ENCODE measurements around the gene SLC17A2. TPM values are rescaled to one million over a fixed set of nuclear protein-coding genes. Genes with fewer than 3 reads are reported as not detected.

The SLC17A2 gene
- total RNA-seq, 2 experiments from 2014 or later = 0.07 TPM; not detected in 1

- Mint-ChIP-seq H3K4me3 (peak within 1 kb of the TSS; percentile 96), H3K27ac (peak within 1 kb of the TSS; percentile 100), H3K4me1 (peaks cover 74% of the 10 kb centered on the region), H3K9me3 (ENCODE audit: low read depth) (peaks cover 28% of the 10 kb centered on the region), H3K36me3 (ENCODE audit: low read depth) (peaks cover 68% of the 10 kb centered on the region), H3K27me3 (no peaks in the 10 kb centered on the region)
- POLR2A ChIA-PET = interaction anchor here (0.5 to 2.6 kb wide), 5 partner anchors 30 to 235 kb away, joined by 3 to 17 read pairs (median 5); a partner anchor contains a TSS
- peak; percentile 82 for DNase-seq
- CTCF ChIA-PET = interaction anchor here (0.7 to 2.0 kb wide), 4 partner anchors 10 to 57 kb away, joined by 3 to 12 read pairs (median 3); no protein-coding TSS in a partner anchor
- intact Hi-C loops (cut with DNase I, micrococcal nuclease) = loop anchor here (1.0 to 5.0 kb wide), 9 partner anchors 14 to 825 kb away; a partner anchor contains a TSS
- peak; percentile 80 for ATAC-seq
Measured at GRCh38 chr6:25962149-25963127, 31.9 kb upstream of the SLC17A2 start, which contains the start of gene TRIM38. TRIM38 (plus strand) TSS chr6:25962802; CDS start chr6:25966523, 3,721 bp downstream.

- H3K4me1 Mint-ChIP-seq = peaks cover 68% of the 10 kb centered on the region
- no peak for ATAC-seq
- H3K36me3 Mint-ChIP-seq (ENCODE audit: low read depth) = peaks cover 61% of the 10 kb centered on the region
- intact Hi-C loops (cut with DNase I, micrococcal nuclease) = loop anchor here (1.0 to 5.0 kb wide), 9 partner anchors 15 to 824 kb away; a partner anchor contains a TSS
- peak overlapping the region; percentile 100 for H3K27ac Mint-ChIP-seq
- ChIA-PET POLR2A (interaction anchor here (1.2 to 2.6 kb wide), 2 partner anchors 59 to 65 kb away, joined by 8 to 17 read pairs; a partner anchor contains a TSS), CTCF (interaction anchor here (0.7 to 2.0 kb wide), 4 partner anchors 11 to 56 kb away, joined by 3 to 12 read pairs (median 4); no protein-coding TSS in a partner anchor)
- H3K9me3 Mint-ChIP-seq (ENCODE audit: low read depth) = peaks cover 28% of the 10 kb centered on the region
- DNase-seq = no peak
- H3K4me3 Mint-ChIP-seq = peak overlapping the region; percentile 96
- no peaks in the 10 kb centered on the region for H3K27me3 Mint-ChIP-seq
Measured at GRCh38 chr6:25961619-25962148, 31.2 kb upstream of the SLC17A2 start.

- peaks cover 58% of the 10 kb centered on the region for H3K4me1 Mint-ChIP-seq
- peaks cover 52% of the 10 kb centered on the region for H3K36me3 Mint-ChIP-seq (ENCODE audit: low read depth)
- intact Hi-C loops (cut with DNase I, micrococcal nuclease) = loop anchor here (1.0 to 5.0 kb wide), 3 partner anchors 48 to 823 kb away; no protein-coding TSS in a partner anchor
- no peak overlapping the region for H3K4me3 Mint-ChIP-seq
- ChIA-PET POLR2A (interaction anchor here (1.2 kb wide), 1 partner anchor 56 kb away, joined by 3 read pairs; no protein-coding TSS in a partner anchor), CTCF (interaction anchor here (0.7 to 2.0 kb wide), 5 partner anchors 16 to 302 kb away, joined by 3 to 12 read pairs (median 5); no protein-coding TSS in a partner anchor)
- peak; percentile 81 for DNase-seq
- peak overlapping the region; percentile 100 for H3K27ac Mint-ChIP-seq
- no peaks in the 10 kb centered on the region for H3K27me3 Mint-ChIP-seq
- ATAC-seq = peak; percentile 51
- H3K9me3 Mint-ChIP-seq (ENCODE audit: low read depth) = peaks cover 28% of the 10 kb centered on the region
Measured at GRCh38 chr6:25960734-25961133, 30.2 kb upstream of the SLC17A2 start.

GRCh38 chr6:25959890-25960536 lies 29.5 kb upstream of the SLC17A2 start:
- Mint-ChIP-seq H3K9me3 (ENCODE audit: low read depth) (peaks cover 28% of the 10 kb centered on the region), H3K27ac (peak overlapping the region; percentile 100), H3K36me3 (ENCODE audit: low read depth) (peaks cover 48% of the 10 kb centered on the region), H3K4me3 (no peak overlapping the region), H3K4me1 (peaks cover 53% of the 10 kb centered on the region), H3K27me3 (no peaks in the 10 kb centered on the region)
- POLR2A ChIA-PET = interaction anchor here (1.2 kb wide), 1 partner anchor 57 kb away, joined by 3 read pairs; no protein-coding TSS in a partner anchor
- no peak for ATAC-seq
- DNase-seq = no peak
- CTCF ChIA-PET = interaction anchor here (0.7 to 1.5 kb wide), 5 partner anchors 10 to 301 kb away, joined by 3 to 5 read pairs (median 3); no protein-coding TSS in a partner anchor
- intact Hi-C loops (cut with DNase I, micrococcal nuclease) = loop anchor here (1.0 to 5.0 kb wide), 3 partner anchors 48 to 823 kb away; no protein-coding TSS in a partner anchor

GRCh38 chr6:25958700-25959162 lies 28.2 kb upstream of the SLC17A2 start:
- peaks cover 45% of the 10 kb centered on the region for H3K4me1 Mint-ChIP-seq
- no peak overlapping the region for H3K4me3 Mint-ChIP-seq
- no peaks in the 10 kb centered on the region for H3K27me3 Mint-ChIP-seq
- DNase-seq = no peak
- H3K9me3 Mint-ChIP-seq (ENCODE audit: low read depth) = peaks cover 28% of the 10 kb centered on the region
- no peak for ATAC-seq
- POLR2A ChIA-PET = no interaction called here
- CTCF ChIA-PET = interaction anchor here (0.6 to 1.3 kb wide), 3 partner anchors 9 to 907 kb away, joined by 3 to 4 read pairs (median 3); no protein-coding TSS in a partner anchor
- peaks cover 38% of the 10 kb centered on the region for H3K36me3 Mint-ChIP-seq (ENCODE audit: low read depth)
- no peak overlapping the region for H3K27ac Mint-ChIP-seq
- intact Hi-C loops (cut with DNase I, micrococcal nuclease) = no loop called here

GRCh38 chr6:25956226-25956625 lies 25.7 kb upstream of the SLC17A2 start:
- ChIA-PET POLR2A (no interaction called here), CTCF (no interaction called here)
- peak overlapping the region; percentile 17 for H3K27ac Mint-ChIP-seq
- intact Hi-C loops (cut with DNase I, micrococcal nuclease) = no loop called here
- no peak for ATAC-seq
- peaks cover 26% of the 10 kb centered on the region for H3K36me3 Mint-ChIP-seq (ENCODE audit: low read depth)
- H3K4me3 Mint-ChIP-seq = no peak overlapping the region
- H3K4me1 Mint-ChIP-seq = peaks cover 33% of the 10 kb centered on the region
- DNase-seq = no peak
- peaks cover 27% of the 10 kb centered on the region for H3K9me3 Mint-ChIP-seq (ENCODE audit: low read depth)
- peaks cover 2% of the 10 kb centered on the region for H3K27me3 Mint-ChIP-seq

- H3K4me3 Mint-ChIP-seq = no peak overlapping the region
- POLR2A ChIA-PET = no interaction called here
- peaks cover 15% of the 10 kb centered on the region for H3K36me3 Mint-ChIP-seq (ENCODE audit: low read depth)
- peaks cover 2% of the 10 kb centered on the region for H3K27me3 Mint-ChIP-seq
- DNase-seq (no peak), ATAC-seq (no peak)
- H3K27ac Mint-ChIP-seq = no peak overlapping the region
- CTCF ChIA-PET = no interaction called here
- intact Hi-C loops (cut with DNase I, micrococcal nuclease) = no loop called here
- H3K9me3 Mint-ChIP-seq (ENCODE audit: low read depth) = peaks cover 19% of the 10 kb centered on the region
- H3K4me1 Mint-ChIP-seq = peaks cover 18% of the 10 kb centered on the region
Measured at GRCh38 chr6:25954756-25955155, 24.3 kb upstream of the SLC17A2 start.

- intact Hi-C loops (cut with DNase I, micrococcal nuclease) = no loop called here
- H3K4me3 Mint-ChIP-seq = no peak overlapping the region
- CTCF ChIA-PET = no interaction called here
Measured at GRCh38 chr6:25953733-25954132, 23.2 kb upstream of the SLC17A2 start.

GRCh38 chr6:25952535-25952934 lies 22.0 kb upstream of the SLC17A2 start:
- ChIA-PET CTCF (interaction anchor here (0.8 to 0.9 kb wide), 2 partner anchors 13 to 234 kb away, joined by 3 to 4 read pairs; no protein-coding TSS in a partner anchor), POLR2A (no interaction called here)
- DNase-seq (no peak), ATAC-seq (no peak)
- Mint-ChIP-seq H3K4me3 (no peak overlapping the region), H3K9me3 (ENCODE audit: low read depth) (peaks cover 2% of the 10 kb centered on the region), H3K36me3 (ENCODE audit: low read depth) (no peaks in the 10 kb centered on the region), H3K27ac (no peak overlapping the region), H3K27me3 (peaks cover 2% of the 10 kb centered on the region), H3K4me1 (no peaks in the 10 kb centered on the region)
- intact Hi-C loops (cut with DNase I, micrococcal nuclease) = no loop called here

More at GRCh38 chr6:25953733-25954132, 23.2 kb upstream of the SLC17A2 start:
- POLR2A ChIA-PET = no interaction called here
- Mint-ChIP-seq H3K4me1 (peaks cover 8% of the 10 kb centered on the region), H3K27me3 (peaks cover 2% of the 10 kb centered on the region), H3K36me3 (ENCODE audit: low read depth) (peaks cover 7% of the 10 kb centered on the region), H3K27ac (no peak overlapping the region), H3K9me3 (ENCODE audit: low read depth) (peaks cover 10% of the 10 kb centered on the region)
- DNase-seq (no peak), ATAC-seq (no peak)

GRCh38 chr6:25951296-25952032 lies 21.0 kb upstream of the SLC17A2 start:
- DNase-seq (no peak), ATAC-seq (no peak)
- H3K27ac Mint-ChIP-seq = no peak overlapping the region
- CTCF ChIA-PET = no interaction called here
- no peaks in the 10 kb centered on the region for H3K36me3 Mint-ChIP-seq (ENCODE audit: low read depth)
- intact Hi-C loops (cut with DNase I, micrococcal nuclease) = no loop called here
- POLR2A ChIA-PET = no interaction called here
- peaks cover 5% of the 10 kb centered on the region for H3K4me1 Mint-ChIP-seq
- H3K4me3 Mint-ChIP-seq = no peak overlapping the region
- H3K9me3 Mint-ChIP-seq (ENCODE audit: low read depth) = peaks cover 4% of the 10 kb centered on the region
- peaks cover 2% of the 10 kb centered on the region for H3K27me3 Mint-ChIP-seq

All from activated CD4-positive, alpha-beta T cell treated with anti-CD3 and anti-CD28 coated beads for 36 hours (primary cell).